GM19397 (cell line): Measurements from ENCODE around the gene DSG4.
"Not testable (repeated sequence)": the region's sequence is repeated elsewhere in the genome, so short reads cannot be mapped to it uniquely, and the experiment has no call there.

ENCODE experiments used
- ATAC-seq: cut with Tn5 transposase; IDR thresholded peaks from one replicate; pipeline ENCODE4 v1.9.1; 2021; ENCODE audit warnings: mild to moderate bottlenecking, moderate library complexity; ENCODE audit not compliant: unreplicated experiment

The DSG4 gene, protein sequence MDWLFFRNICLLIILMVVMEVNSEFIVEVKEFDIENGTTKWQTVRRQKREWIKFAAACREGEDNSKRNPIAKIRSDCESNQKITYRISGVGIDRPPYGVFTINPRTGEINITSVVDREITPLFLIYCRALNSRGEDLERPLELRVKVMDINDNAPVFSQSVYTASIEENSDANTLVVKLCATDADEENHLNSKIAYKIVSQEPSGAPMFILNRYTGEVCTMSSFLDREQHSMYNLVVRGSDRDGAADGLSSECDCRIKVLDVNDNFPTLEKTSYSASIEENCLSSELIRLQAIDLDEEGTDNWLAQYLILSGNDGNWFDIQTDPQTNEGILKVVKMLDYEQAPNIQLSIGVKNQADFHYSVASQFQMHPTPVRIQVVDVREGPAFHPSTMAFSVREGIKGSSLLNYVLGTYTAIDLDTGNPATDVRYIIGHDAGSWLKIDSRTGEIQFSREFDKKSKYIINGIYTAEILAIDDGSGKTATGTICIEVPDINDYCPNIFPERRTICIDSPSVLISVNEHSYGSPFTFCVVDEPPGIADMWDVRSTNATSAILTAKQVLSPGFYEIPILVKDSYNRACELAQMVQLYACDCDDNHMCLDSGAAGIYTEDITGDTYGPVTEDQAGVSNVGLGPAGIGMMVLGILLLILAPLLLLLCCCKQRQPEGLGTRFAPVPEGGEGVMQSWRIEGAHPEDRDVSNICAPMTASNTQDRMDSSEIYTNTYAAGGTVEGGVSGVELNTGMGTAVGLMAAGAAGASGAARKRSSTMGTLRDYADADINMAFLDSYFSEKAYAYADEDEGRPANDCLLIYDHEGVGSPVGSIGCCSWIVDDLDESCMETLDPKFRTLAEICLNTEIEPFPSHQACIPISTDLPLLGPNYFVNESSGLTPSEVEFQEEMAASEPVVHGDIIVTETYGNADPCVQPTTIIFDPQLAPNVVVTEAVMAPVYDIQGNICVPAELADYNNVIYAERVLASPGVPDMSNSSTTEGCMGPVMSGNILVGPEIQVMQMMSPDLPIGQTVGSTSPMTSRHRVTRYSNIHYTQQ

DNA sequence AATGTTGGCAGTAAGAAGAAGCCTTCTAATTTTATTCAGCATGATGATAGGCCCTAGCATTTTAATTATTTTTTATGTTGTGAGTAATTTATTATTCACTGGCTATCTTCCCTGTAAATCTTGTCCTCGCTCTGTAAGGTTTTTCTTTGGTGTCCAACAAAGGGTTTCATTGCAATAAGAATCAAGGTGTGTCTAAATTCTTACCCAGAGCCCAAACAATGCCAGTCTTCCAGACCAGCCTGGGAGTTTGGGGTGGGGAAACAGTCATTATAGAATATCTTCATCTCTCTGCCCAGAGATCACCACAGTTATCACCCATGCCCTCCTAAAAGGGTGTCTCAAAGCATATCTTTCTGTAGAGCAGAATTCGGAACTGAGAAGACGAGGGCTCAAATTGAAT, at the start of gene DSG4:
DSG4 (plus strand) TSS at position 301 of the 400 bp plus-strand sequence. CDS start 135 bp downstream, outside the sequence.
- ATAC-seq: no peak

DNA sequence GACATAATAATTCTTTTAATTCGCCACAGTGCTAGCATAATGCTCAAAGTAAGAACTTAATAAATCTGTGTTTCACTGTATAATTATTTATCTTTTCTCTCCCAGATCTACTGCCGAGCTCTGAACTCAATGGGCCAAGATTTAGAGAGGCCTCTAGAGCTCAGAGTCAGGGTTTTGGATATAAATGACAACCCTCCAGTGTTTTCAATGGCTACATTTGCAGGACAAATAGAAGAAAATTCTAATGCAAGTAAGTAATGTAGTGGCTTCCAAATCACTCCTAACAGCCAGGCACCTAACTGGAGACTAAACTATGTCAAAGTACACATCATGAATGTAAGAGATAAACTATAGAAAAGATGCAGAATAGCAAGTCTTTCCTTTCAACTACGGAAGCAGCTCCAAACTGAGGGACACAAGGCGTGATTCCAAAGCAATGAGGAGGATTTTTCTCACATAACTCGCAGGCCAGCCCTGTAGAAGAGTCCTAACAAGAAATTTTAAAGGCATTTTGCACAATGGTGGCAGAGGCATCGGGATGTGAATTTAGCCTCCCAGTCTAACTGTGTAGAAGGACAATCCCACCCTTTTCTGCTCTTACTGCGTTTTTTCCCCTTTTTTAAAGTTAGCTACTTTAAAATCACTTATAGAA, 46.7 kb upstream of the DSG4 start:
- no peak for ATAC-seq

DNA sequence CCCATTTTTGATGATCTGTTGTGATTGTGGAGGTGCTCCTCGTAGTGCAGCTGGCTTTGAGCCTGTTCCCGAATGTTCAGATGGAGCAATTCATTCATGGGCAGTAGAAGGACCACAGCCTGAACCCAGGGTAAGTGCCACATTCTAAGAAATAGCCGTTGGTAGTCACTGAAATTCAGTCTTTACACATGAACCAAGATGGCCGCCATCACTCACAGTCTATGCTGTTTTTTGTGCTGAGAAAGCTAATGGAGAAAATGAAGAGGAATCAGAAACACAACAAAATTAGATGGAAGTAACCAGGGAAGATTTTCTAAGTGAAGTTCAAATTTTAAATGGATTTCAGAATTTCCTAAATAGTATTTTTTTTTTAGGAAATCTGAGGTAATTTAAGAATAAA, 33.1 kb upstream of the DSG4 start:
- no peak for ATAC-seq

DNA sequence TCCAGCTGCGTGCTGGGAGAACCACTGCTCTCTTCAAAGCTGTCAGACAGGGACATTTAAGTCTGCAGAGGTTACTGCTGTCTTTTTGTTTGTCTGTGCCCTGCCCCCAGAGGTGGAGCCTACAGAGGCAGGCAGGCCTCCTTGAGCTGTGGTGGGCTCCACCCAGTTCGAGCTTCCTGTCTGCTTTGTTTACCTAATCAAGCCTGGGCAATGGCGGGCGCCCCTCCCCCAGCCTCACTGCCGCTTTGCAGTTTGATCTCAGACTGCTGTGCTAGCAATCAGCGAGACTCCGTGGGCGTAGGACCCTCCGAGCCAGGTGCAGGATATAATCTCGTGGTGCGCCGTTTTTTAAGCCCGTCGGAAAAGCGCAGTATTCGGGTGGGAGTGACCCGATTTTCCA, 23.2 kb upstream of the DSG4 start:
- not testable (repeated sequence) for ATAC-seq

DNA sequence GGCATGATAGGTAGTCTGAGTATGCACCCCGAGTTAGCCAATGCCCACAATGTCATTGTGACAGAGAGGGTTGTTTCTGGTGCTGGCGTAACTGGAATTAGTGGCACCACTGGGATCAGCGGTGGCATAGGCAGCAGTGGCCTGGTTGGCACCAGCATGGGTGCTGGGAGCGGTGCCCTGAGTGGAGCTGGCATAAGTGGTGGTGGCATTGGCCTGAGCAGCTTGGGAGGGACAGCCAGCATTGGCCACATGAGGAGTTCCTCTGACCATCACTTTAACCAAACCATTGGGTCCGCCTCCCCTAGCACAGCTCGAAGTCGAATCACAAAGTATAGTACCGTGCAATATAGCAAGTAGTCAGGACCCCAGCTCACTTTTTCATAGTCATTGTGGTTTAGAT, 21.6 kb upstream of the DSG4 start:
- no peak for ATAC-seq

DNA sequence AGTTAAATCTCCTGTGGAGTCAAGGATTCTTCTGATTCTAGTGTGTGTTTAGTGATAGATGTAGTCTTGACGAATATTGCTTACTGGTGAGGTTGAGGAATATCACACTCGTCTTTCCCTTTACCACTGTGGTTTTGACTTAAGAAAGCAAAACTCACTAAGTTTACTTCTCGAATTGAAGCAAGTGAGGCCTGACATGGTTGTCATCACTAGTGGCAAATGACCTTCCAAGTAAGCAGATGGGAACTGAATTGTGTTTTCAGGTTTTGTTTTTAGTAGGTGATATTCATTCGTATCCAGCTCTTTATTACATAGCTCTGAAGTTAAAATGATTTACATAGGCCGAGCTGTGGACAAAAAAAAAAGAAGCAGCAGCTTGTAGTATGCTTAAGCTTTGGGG, 20.6 kb upstream of the DSG4 start:
- no peak for ATAC-seq

DNA sequence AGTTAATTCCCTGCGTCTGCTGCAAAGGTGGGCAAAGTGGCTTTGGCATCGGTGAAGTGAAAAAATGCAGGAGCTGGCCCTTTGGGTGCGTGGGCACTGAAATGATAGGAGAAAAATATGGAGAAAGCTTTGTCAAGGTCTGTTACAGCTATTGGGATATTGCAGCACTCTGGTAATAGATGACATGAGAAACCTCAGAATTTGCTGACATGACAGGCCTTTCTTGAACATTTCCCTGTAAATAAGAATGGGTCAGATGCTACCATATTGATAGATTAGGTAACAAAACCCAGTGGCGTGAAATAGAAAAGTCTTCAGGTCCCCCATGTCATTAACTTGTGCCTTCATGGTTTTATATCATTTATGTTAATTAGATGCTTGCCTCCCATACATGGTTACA, 12.4 kb upstream of the DSG4 start:
- no peak for ATAC-seq

DNA sequence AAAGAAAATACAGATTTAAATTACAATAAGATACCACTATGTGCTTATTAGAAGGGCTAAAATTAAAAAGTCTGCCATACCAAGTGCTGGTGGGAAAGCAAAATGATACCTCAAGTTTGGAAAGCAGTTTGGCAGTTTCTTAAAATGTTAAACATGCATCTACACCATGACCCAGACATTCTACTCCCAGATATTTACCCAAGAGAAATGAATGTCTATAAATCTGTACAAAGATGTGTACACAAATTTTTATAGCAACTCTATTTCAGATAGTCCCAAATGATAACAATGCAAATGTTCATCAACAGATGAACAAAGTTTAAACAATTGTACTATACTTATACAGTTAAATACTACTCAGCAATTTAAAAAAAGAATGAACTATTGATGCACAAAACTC, 7.1 kb upstream of the DSG4 start:
- no peak for ATAC-seq

DNA sequence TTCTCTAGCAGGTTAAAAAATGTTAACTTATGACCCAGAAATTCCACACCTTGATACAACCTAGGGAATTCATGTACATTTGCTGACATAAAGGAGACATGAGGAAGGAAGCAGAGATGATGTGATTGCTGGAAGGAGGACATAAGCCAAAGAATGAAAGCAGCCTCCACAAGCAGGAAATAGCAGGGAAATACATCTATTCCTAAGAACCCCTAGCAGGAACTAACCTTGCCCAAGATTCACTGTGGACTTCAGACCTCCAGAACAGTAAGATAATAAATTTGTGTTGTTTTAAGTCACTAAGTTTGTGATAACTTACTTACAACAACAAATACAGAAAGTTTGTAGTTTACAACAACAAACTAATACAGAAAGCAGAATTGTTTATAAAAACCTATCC, 4.6 kb upstream of the DSG4 start:
- ATAC-seq: no peak

DNA sequence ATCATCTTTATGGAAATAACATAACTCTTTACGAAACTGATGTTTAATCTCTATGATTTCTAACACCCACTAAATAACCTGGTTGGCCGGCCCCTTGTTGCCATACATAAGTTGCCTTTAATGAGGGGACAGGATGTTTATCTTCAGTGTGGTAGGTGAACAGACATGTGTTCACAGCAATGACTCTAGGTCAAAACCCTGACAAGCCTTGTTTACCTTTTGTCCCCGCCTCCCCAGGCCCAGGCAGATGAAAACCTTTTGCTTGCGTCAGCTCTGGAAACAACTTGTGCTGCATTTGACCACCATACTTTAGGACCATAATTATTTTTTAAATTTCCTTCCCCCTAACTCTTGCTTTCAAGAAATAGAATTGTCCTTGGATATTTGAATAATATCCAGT, 2.9 kb upstream of the DSG4 start:
- ATAC-seq: no peak

DNA sequence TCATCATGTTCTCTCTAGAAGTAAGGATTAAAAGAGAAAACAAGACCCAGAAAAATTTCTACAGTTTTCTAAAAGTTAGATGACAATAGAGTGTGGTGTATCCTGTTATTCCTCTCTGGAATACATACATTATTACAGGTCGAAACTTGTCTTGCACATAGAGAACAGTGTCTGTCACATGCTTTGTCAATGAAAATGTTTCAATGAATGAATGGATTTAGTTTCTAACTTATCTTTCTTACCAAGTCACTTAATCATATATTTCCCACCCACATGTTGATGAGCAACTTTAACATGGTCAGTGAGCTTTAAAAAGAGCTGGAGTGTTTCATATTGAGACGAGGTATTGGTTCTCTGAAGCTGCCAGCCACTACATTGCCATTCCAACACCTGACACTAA, 4.3 kb downstream of the DSG4 start:
- ATAC-seq: no peak

DNA sequence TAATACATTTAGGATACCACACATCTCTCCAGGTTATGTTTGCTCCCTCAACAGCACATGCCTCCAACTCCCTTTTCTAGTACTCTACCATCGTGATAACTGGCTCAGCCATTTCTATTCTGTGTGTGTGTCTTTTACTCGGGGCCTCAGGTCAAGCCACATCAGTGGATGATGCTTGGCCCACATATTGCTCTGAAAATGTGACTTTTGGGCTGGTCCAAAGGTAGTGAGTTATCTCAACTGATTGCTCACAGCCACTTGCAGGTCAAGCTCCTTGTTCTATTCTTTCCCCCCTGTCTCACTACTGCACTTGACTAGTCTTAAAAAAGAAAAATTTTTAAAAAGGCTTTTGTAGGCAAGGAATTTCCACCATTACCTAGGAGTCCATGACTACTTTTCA, 5.5 kb downstream of the DSG4 start:
- no peak for ATAC-seq

DNA sequence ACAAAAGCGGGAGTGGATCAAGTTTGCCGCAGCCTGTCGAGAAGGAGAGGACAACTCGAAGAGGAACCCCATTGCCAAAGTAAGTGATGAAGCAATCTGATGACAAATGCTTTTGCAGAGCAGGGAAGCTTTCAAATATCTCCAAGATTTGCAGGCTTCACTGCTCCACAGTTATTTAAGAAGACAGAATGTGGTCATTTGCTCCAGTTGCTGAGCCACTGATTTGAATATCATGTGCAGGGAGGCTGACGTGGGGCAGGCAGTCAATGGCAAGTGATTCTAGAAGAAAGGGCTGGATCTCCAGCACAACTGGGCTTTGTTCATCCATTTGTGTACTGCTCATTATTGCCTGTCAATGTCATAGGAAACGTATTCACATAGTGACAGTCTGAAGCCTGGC, 10.2 kb downstream of the DSG4 start:
- no peak for ATAC-seq

DNA sequence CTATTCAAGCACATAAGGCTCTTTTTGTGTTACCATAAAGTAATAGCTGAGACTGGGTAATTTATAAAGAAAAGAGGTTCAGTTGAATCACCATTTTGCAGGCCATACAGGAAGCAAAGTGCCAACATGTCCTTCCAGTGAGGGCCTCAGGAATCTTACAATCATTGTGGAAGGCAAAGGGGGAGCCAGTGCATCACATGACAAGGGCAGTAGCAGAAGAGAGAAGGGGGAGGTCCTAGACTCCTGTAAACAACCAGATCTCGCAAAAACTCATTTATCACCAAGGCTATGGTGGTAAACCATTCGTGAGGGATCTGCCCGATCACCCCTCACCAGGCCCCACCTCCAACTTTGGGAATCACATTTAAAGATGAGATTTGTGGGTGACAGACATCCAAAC, 16.7 kb downstream of the DSG4 start:
- ATAC-seq: no peak

DNA sequence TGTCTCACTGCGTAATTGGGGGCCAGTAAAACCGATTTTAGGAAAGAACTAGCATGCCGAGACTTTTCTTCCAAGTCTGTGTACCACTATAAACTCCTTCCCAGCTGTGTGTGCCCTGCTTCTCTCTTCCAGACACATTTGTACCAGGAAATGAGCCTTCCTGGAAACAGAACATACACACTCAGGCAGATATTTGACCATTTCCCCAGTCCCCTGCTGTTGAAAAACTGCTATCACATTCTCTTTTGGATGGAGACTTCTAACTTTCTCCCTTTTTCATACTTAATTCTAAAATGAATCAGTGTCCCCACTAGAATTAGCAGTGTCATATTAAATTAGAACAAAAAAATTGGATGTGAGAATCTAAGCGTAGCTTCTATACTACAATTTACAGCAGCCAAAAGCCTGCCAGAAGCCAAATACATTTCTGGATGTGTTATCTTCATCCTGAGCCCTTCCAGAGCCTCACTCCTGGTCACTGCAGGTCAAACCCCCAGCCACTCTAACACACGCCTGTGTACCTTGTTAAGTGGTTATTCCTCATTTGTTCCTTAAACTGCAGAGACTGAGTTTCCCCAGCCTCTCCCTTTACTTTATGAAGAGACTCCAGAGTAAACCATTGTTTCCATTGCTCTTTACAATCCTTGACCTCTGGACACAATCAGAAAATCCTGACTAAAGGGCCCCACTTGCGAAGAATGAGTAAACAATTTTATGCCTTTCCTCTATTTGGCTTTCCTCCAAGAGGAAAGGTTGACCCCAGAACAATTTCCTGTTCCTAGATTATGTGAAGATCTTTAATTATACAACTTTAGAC, 20.4 kb downstream of the DSG4 start:
- no peak for ATAC-seq

DNA sequence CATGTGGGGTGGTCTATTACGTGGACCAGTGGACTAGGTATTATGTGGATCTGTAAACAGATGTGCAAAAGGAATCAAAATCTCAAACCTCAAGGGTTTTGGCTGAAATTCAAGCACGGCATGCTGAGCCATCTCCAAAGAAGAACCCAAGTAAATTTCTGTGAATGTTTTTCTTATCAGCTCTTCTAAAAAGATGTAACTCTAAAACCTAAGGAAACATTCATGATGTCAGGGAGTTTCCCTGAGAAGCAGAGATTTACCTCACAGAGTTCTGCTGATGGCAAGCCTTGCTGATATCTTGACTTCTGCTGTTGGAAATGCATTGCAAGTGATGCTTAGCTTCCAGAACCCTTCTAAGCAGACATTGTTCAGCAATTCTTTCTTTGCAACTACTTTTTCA, 21.6 kb downstream of the DSG4 start:
- ATAC-seq: no peak

DNA sequence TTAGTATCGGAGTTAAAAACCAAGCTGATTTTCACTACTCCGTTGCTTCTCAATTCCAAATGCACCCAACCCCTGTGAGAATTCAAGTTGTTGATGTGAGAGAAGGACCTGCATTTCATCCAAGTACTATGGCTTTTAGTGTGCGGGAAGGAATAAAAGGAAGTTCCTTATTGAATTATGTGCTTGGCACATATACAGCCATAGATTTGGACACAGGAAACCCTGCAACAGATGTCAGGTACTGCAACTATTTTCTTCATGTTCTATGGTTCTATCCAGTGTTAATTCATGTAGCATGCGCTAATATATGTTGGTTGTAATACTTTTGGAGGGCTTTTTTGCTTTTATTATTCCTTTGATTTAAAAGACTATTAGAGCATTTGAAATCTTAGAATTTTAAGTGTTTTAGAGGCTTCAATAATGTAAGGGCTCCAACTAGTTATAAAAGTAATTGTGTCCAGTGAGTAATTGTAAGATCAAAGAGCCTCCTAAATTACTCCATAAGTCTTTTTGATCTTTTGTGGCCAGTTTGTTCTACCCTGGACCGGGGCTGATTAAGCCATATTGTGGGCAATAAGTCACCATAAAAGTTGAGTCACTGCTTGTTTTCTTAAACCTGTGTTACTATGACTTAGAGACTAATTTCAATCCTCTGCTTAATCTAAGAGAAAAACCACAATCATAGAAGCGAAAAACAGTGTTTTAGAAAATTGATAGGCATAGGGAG, 22.9 kb downstream of the DSG4 start:
- no peak for ATAC-seq

DNA sequence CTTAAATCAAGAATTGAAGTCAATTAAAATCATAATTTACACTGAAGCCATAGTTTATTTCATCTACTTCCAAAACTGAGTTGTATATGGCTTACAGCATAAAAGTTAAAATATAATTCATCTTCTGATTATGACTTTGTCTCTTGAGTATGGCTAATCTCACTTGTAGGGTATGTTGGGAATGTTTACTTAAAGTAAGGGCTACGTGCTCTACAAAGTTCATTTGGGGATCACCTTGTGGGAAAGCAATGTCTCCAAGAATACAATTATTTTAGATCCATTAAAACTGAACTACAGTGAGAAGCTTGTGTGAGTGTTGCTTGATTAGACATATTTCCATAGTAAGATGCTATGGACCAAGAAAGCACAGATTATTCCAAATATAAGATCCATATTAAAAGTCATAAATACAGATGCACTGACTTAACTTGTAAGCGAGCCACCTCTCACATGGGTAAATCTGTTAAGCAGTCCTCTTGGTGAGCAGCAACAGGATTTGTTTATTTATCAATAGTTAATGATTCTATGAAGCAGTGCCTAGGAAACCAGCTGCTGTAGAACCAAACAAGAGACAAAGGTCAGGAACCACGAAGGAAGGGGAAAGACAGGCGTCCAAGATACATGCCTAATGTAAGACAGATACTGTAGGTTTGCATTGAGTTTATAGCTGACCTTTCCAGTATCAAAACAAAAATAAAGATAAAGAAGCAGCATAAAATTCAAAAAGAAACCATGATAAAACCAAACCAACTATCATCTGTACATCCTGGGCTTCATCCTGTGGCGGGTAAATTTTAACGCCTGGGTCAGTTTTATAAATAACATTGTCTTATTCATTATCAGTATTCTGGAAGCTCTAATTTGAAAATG, 24.8 kb downstream of the DSG4 start:
- ATAC-seq: no peak

DNA sequence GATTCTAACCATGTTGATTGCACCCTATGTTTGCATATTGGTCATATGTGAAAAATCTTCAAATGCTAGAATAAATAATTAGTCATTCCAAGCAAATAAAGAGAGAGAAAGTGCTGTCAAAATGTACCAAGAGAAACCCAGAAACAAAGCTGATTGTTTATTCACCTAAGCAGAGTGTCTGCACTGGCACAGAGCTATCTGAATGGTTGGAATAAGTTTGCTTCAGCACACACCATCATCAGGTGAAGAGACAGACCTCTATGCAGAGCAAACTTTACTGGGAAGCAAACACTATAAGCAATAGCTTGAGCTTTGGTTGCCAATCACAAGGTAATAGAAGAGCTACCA, 25.4 kb downstream of the DSG4 start:
- ATAC-seq: no peak
